Superior temporal gyrus (tissue), 1 donor: ENCODE measurements around the gene CLEC14A.

Source experiments
- DNase-seq: peaks from one replicate; pipeline ENCODE4 v3.0.0-alpha.2; 2016; ENCODE audit errors: extremely low spot score

The CLEC14A gene

GRCh38 chr14:38248321-38249028 is 7.4 kb downstream of the CLEC14A start:
- no peak for DNase-seq

GRCh38 chr14:38243696-38244240 is 12.1 kb downstream of the CLEC14A start:
- DNase-seq, result no peak

GRCh38 chr14:38238878-38239277 is 17.0 kb downstream of the CLEC14A start:
- DNase-seq, result no peak

- DNase-seq, result no peak
Observed at GRCh38 chr14:38238332-38238731, 17.6 kb downstream of the CLEC14A start.

GRCh38 chr14:38233218-38233617 is 22.7 kb downstream of the CLEC14A start:
- no peak for DNase-seq

GRCh38 chr14:38226366-38226765 is 29.5 kb downstream of the CLEC14A start:
- no peak for DNase-seq

- DNase-seq, result no peak
Observed at GRCh38 chr14:38225946-38226345, 29.9 kb downstream of the CLEC14A start.

GRCh38 chr14:38224338-38224737 is 31.6 kb downstream of the CLEC14A start:
- DNase-seq, result no peak

GRCh38 chr14:38221077-38221476 is 34.8 kb downstream of the CLEC14A start:
- no peak for DNase-seq

GRCh38 chr14:38217553-38217952 is 38.3 kb downstream of the CLEC14A start:
- no peak for DNase-seq

- no peak for DNase-seq
Observed at GRCh38 chr14:38213001-38213400, 42.9 kb downstream of the CLEC14A start.

GRCh38 chr14:38212111-38212510 is 43.8 kb downstream of the CLEC14A start:
- DNase-seq, result no peak

GRCh38 chr14:38211255-38211735 is 44.6 kb downstream of the CLEC14A start:
- DNase-seq, result no peak

GRCh38 chr14:38210587-38211216 is 45.2 kb downstream of the CLEC14A start:
- DNase-seq, result no peak

- DNase-seq, result no peak
Observed at GRCh38 chr14:38209572-38210557, 46.0 kb downstream of the CLEC14A start.

- no peak for DNase-seq
Observed at GRCh38 chr14:38208618-38209562, 47.0 kb downstream of the CLEC14A start.

- no peak for DNase-seq
Observed at GRCh38 chr14:38207736-38208617, 47.9 kb downstream of the CLEC14A start, which contains the start of gene SSTR1. SSTR1 (plus strand) TSS chr14:38207904; CDS start chr14:38209390, 1,486 bp downstream.

GRCh38 chr14:38207377-38207735 is 48.5 kb downstream of the CLEC14A start:
- DNase-seq, result no peak

- DNase-seq, result no peak
Observed at GRCh38 chr14:38206689-38207376, 49.1 kb downstream of the CLEC14A start.
